GM23338 (cell line): ENCODE results near the gene DUSP9. TPM values are rescaled to one million over a fixed set of nuclear protein-coding genes. Genes with fewer than 3 reads are reported as not detected.

Experiments used
- ATAC-seq: fragments of 200-7000 bp; cut with Tn5 transposase; 3 replicates; pipeline ENCODE4 v1.9.1; 2020
- DNase-seq: peaks from one replicate; pipeline ENCODE4 v3.0.0-alpha.2; 2015; ENCODE audit warnings: low spot score
- H2AFZ ChIP-seq: fragments of 200-600 bp; sonication (generic); 2 replicates; pipeline ENCODE4 v1.8.0; 2016; ENCODE audit warnings: antibody characterized with exemption, mild to moderate bottlenecking, moderate library complexity
- H3F3A ChIP-seq: fragments of 200-600 bp; sonication (generic); replicated peaks from 2 replicates; pipeline ENCODE4 v1.8.0; 2017; ENCODE audit warnings: antibody characterized with exemption, mixed run types, low read depth
- H3K27ac ChIP-seq: fragments of 200-600 bp; sonication (generic); 2 replicates; pipeline ENCODE4 v1.6.1; 2016; ENCODE audit warnings: low read depth
- H3K27me3 ChIP-seq: fragments of 200-600 bp; sonication (generic); 2 replicates; pipeline ENCODE4 v1.8.0; 2016; ENCODE audit warnings: mild to moderate bottlenecking, mixed run types, moderate library complexity; ENCODE audit not compliant: insufficient read depth
- H3K36me3 ChIP-seq: fragments of 200-600 bp; sonication (generic); 2 replicates; pipeline ENCODE4 v1.8.0; 2016; ENCODE audit warnings: mild to moderate bottlenecking; ENCODE audit not compliant: insufficient read depth
- H3K4me1 ChIP-seq: fragments of 200-600 bp; sonication (generic); 2 replicates; pipeline ENCODE4 v1.8.0; 2016; ENCODE audit warnings: mild to moderate bottlenecking, moderate library complexity; ENCODE audit not compliant: insufficient read depth
- H3K4me2 ChIP-seq: fragments of 200-600 bp; sonication (generic); 2 replicates; pipeline ENCODE4 v1.7.1; 2017; ENCODE audit warnings: mixed run types
- H3K4me3 ChIP-seq: fragments of 200-600 bp; sonication (generic); 2 replicates; pipeline ENCODE4 v1.6.1; 2016; ENCODE audit warnings: mixed run types
- H3K79me2 ChIP-seq: fragments of 200-600 bp; sonication (generic); replicated peaks from 2 replicates; pipeline ENCODE4 v1.8.0; 2017; ENCODE audit warnings: mild to moderate bottlenecking; ENCODE audit not compliant: insufficient read depth
- H3K9me2 ChIP-seq: fragments of 200-600 bp; sonication (generic); 2 replicates; pipeline ENCODE4 v1.8.0; 2017; ENCODE audit not compliant: insufficient read depth
- H4K20me1 ChIP-seq: fragments of 200-600 bp; sonication (generic); replicated peaks from 2 replicates; pipeline ENCODE4 v1.8.0; 2017; ENCODE audit warnings: mild to moderate bottlenecking; ENCODE audit not compliant: insufficient read depth
- H3K27ac Mint-ChIP-seq: 2 replicates; pipeline ENCODE4 v1.8.0; 2020; ENCODE audit warnings: inconsistent platforms, mild to moderate bottlenecking, moderate library complexity, mixed read lengths
- H3K27me3 Mint-ChIP-seq: 3 replicates; pipeline ENCODE4 v1.8.0; 2022; ENCODE audit warnings: low read depth, mild to moderate bottlenecking, moderate library complexity, mixed read lengths, inconsistent platforms; ENCODE audit not compliant: insufficient read depth, poor library complexity
- H3K36me3 Mint-ChIP-seq: 3 replicates; pipeline ENCODE4 v1.8.0; 2021; ENCODE audit warnings: low read depth, mild to moderate bottlenecking, inconsistent platforms, moderate library complexity, mixed read lengths
- H3K4me1 Mint-ChIP-seq: 3 replicates; pipeline ENCODE4 v1.8.0; 2020; ENCODE audit warnings: mild to moderate bottlenecking, inconsistent platforms, mixed read lengths
- H3K4me3 Mint-ChIP-seq: 3 replicates; pipeline ENCODE4 v1.8.0; 2021; ENCODE audit warnings: moderate library complexity, mild to moderate bottlenecking, inconsistent platforms, mixed read lengths
- H3K9me3 Mint-ChIP-seq: 3 replicates; pipeline ENCODE4 v1.8.0; 2020; ENCODE audit warnings: moderate library complexity, mild to moderate bottlenecking, inconsistent platforms, mixed read lengths
- CREB1 ChIP-seq: fragments of 250-450 bp; sonication (Bioruptor Pico); IDR thresholded peaks from 2 replicates; pipeline ENCODE4 v1.5.0; 2020; ENCODE audit warnings: low read depth, mild to moderate bottlenecking, moderate library complexity
- EZH2 ChIP-seq: fragments of 200-600 bp; sonication (generic); IDR thresholded peaks from one replicate; pipeline ENCODE4 v1.8.0; 2017; ENCODE audit warnings: antibody characterized with exemption, mild to moderate bottlenecking, low read depth; ENCODE audit not compliant: unreplicated experiment
- EZH2phosphoT487 ChIP-seq: fragments of 200-600 bp; sonication (generic); IDR thresholded peaks from one replicate; pipeline ENCODE4 v1.8.1; 2018; ENCODE audit warnings: antibody characterized with exemption; ENCODE audit not compliant: unreplicated experiment
- JUNB ChIP-seq: IDR thresholded peaks from one replicate; pipeline ENCODE4 v1.6.1; 2016; ENCODE audit warnings: antibody characterized with exemption; ENCODE audit not compliant: unreplicated experiment
- NANOG ChIP-seq: IDR thresholded peaks from 2 replicates; pipeline ENCODE4 v1.6.1; 2016; ENCODE audit warnings: antibody characterized with exemption, borderline replicate concordance
- STAT1 ChIP-seq: IDR thresholded peaks from one replicate; pipeline ENCODE4 v1.6.1; 2016; ENCODE audit warnings: antibody characterized with exemption; ENCODE audit not compliant: unreplicated experiment
- ZNF114 ChIP-seq: fragments of 250-450 bp; sonication (Bioruptor Pico); IDR thresholded peaks from 2 replicates; pipeline ENCODE4 v1.5.0; 2020; ENCODE audit warnings: mild to moderate bottlenecking, moderate library complexity
- ZNF331 ChIP-seq: fragments of 250-450 bp; sonication (Bioruptor Pico); IDR thresholded peaks from 2 replicates; pipeline ENCODE4 v1.5.0; 2020; ENCODE audit warnings: low read depth, mild to moderate bottlenecking, moderate library complexity
- polyA plus RNA-seq: library from polyadenylated mRNA; unstranded; fragments of >200 nt; fragmentation: Nextera tagmentation; extraction: Ambion mirVana; gene quantifications from 2 replicates; pipeline ENCODE4 v1.2.1, GENCODE V29; 2016
- total RNA-seq: library from RNA; depleted of rRNA; stranded (reverse); fragments of >200 nt; shearing (Covaris generic); gene quantifications from 2 replicates; pipeline ENCODE4 v1.2.3, GENCODE V29; 2014
- TF ChIP-seq, protein P1 (sequence below): IDR thresholded peaks from 2 replicates; pipeline ENCODE4 v1.6.1; 2016; ENCODE audit warnings: antibody characterized with exemption
- TF ChIP-seq, protein P2 (sequence below): IDR thresholded peaks from one replicate; pipeline ENCODE4 v1.6.1; 2018; ENCODE audit warnings: antibody characterized with exemption; ENCODE audit not compliant: unreplicated experiment
- TF ChIP-seq, protein P3 (sequence below), 2 experiments: fragments of 200-600 bp in 1 of 2; sonication (generic) in 1 of 2; conservative IDR thresholded peaks; 2 replicates each; pipeline versions ENCODE4 v1.5.1 to v1.6.1; 2016 to 2017; ENCODE audit warnings: antibody characterized with exemption in 2 of 2, low read depth in 2 of 2, mild to moderate bottlenecking in 2 of 2, moderate library complexity in 1 of 2

DUSP9 gene
- total and polyA plus RNA-seq, 2 experiments from 2014 or later: 0.71 to 3.9 TPM

DNA sequence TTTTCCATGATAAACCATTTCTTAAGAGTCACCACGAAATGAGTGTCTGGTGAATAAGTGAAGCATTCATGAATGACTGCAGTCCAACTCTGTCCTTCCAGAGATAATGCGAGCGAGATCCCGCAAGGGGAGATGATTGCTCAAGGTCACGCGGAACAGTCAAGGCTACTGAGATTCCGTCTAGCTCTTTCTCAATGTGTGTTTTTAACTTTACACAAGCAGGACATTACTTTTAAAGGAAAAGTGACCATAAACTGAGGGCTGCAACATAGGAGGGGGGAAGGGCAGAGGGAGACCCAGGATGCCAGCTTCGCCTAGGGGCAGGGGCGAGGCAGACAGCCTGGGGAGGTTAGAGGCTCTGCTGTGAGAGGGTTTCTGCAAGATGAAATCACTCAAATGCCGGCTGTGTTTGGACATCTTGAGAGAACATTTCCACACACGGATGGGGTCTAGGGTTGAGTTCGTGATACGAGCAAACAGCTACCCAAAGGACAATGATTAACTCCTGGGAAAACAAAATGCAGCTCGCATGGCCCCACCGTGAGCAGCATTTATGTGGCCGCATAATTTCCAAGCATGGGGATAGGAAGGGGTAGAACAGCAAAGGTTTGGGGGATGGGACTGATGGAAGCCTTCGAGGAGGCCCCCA lies 24.2 kb upstream of the DUSP9 start:
- Mint-ChIP-seq H3K9me3 (no peaks in the 10 kb centered on the region), H3K4me3 (no peak overlapping the region), H3K27me3 (peaks cover 6% of the 10 kb centered on the region), H3K36me3 (no peaks in the 10 kb centered on the region), H3K4me1 (peaks cover 2% of the 10 kb centered on the region; the same call in 1 of the 3 replicates), H3K27ac (no peak overlapping the region)
- no peaks in the 10 kb centered on the region for H3K36me3 ChIP-seq
- H3F3A ChIP-seq: no peaks in the 10 kb centered on the region
- H3K27ac ChIP-seq: no peak overlapping the region
- no peak overlapping the region for H3K4me3 ChIP-seq
- H3K4me2 ChIP-seq: no peak overlapping the region
- H2AFZ ChIP-seq: no peak overlapping the region
- H3K4me1 ChIP-seq: no peaks in the 10 kb centered on the region
- no peaks in the 10 kb centered on the region for H3K9me2 ChIP-seq
- H3K27me3 ChIP-seq: no peaks in the 10 kb centered on the region
- ATAC-seq: no peak
- H4K20me1 ChIP-seq: no peaks in the 10 kb centered on the region
- DNase-seq: no peak
- TF ChIP-seq, protein P1, sequence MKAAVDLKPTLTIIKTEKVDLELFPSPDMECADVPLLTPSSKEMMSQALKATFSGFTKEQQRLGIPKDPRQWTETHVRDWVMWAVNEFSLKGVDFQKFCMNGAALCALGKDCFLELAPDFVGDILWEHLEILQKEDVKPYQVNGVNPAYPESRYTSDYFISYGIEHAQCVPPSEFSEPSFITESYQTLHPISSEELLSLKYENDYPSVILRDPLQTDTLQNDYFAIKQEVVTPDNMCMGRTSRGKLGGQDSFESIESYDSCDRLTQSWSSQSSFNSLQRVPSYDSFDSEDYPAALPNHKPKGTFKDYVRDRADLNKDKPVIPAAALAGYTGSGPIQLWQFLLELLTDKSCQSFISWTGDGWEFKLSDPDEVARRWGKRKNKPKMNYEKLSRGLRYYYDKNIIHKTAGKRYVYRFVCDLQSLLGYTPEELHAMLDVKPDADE: no peak
- TF ChIP-seq ZNF114 (CRISPR knock-in tag) (no peak), EZH2phosphoT487 (no peak), ZNF331 (CRISPR knock-in tag) (no peak), STAT1 (no peak), NANOG (no peak), EZH2 (no peak), JUNB (no peak)
- TF ChIP-seq, protein P2, sequence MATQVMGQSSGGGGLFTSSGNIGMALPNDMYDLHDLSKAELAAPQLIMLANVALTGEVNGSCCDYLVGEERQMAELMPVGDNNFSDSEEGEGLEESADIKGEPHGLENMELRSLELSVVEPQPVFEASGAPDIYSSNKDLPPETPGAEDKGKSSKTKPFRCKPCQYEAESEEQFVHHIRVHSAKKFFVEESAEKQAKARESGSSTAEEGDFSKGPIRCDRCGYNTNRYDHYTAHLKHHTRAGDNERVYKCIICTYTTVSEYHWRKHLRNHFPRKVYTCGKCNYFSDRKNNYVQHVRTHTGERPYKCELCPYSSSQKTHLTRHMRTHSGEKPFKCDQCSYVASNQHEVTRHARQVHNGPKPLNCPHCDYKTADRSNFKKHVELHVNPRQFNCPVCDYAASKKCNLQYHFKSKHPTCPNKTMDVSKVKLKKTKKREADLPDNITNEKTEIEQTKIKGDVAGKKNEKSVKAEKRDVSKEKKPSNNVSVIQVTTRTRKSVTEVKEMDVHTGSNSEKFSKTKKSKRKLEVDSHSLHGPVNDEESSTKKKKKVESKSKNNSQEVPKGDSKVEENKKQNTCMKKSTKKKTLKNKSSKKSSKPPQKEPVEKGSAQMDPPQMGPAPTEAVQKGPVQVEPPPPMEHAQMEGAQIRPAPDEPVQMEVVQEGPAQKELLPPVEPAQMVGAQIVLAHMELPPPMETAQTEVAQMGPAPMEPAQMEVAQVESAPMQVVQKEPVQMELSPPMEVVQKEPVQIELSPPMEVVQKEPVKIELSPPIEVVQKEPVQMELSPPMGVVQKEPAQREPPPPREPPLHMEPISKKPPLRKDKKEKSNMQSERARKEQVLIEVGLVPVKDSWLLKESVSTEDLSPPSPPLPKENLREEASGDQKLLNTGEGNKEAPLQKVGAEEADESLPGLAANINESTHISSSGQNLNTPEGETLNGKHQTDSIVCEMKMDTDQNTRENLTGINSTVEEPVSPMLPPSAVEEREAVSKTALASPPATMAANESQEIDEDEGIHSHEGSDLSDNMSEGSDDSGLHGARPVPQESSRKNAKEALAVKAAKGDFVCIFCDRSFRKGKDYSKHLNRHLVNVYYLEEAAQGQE: no peak
- no peaks in the 10 kb centered on the region for H3K79me2 ChIP-seq

DNA sequence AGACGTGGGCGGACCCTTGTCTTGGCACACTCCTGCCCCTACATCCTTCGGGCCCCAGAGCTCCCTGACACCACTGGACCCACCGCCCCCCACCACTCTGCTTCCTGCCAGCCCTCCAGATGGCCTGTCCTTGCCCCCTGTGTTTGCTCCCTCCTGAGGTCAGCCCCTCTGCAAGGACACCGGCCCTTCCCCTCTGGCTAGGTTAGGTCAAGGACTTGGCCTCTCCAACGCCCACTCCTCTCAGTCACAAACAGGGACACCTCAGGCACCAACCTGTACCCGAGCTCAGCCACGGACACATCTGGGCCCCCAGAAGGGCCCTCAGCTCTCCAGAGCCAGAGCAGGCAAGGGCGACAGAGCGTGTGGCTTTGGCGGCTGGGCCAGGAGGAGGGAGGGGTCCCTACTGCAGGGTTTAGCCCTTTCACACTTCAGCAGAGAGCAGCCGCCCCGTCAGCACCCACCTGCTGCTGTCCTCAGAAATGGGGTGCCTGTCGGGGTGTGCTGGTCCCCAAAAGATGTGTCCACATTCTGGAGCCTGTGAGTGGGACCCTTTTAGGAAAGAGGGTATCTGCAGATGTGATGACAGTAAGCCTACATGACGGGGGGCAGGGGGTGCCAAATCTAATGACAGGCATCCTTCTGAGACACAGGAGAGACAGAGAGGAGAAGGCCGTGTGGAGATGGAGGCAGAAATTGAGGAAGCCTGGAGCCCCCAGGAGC lies 23.5 kb upstream of the DUSP9 start:
- Histone ChIP-seq H3K27ac (no peak overlapping the region), H4K20me1 (no peaks in the 10 kb centered on the region), H2AFZ (no peak overlapping the region), H3K9me2 (no peaks in the 10 kb centered on the region), H3K4me3 (no peak overlapping the region), H3K79me2 (no peaks in the 10 kb centered on the region), H3K4me2 (no peak overlapping the region), H3F3A (no peaks in the 10 kb centered on the region), H3K36me3 (no peaks in the 10 kb centered on the region), H3K27me3 (no peaks in the 10 kb centered on the region), H3K4me1 (no peaks in the 10 kb centered on the region)
- H3K27ac Mint-ChIP-seq: no peak overlapping the region
- DNase-seq (no peak), ATAC-seq (no peak)
- no peaks in the 10 kb centered on the region for H3K36me3 Mint-ChIP-seq
- peaks cover 5% of the 10 kb centered on the region for H3K27me3 Mint-ChIP-seq
- no peaks in the 10 kb centered on the region for H3K9me3 Mint-ChIP-seq
- H3K4me1 Mint-ChIP-seq: peaks cover 2% of the 10 kb centered on the region; the same call in 1 of the 3 replicates
- no peak overlapping the region for H3K4me3 Mint-ChIP-seq
- TF ChIP-seq, protein P3, sequence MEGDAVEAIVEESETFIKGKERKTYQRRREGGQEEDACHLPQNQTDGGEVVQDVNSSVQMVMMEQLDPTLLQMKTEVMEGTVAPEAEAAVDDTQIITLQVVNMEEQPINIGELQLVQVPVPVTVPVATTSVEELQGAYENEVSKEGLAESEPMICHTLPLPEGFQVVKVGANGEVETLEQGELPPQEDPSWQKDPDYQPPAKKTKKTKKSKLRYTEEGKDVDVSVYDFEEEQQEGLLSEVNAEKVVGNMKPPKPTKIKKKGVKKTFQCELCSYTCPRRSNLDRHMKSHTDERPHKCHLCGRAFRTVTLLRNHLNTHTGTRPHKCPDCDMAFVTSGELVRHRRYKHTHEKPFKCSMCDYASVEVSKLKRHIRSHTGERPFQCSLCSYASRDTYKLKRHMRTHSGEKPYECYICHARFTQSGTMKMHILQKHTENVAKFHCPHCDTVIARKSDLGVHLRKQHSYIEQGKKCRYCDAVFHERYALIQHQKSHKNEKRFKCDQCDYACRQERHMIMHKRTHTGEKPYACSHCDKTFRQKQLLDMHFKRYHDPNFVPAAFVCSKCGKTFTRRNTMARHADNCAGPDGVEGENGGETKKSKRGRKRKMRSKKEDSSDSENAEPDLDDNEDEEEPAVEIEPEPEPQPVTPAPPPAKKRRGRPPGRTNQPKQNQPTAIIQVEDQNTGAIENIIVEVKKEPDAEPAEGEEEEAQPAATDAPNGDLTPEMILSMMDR (conservative IDR thresholded peaks at IDR 0.05; ENCODE audit: low read depth in 2 of 2): no peak
- TF ChIP-seq CREB1 (CRISPR knock-in tag): no peak
